Transverse colon (tissue), 4 donors: ENCODE results near the gene XXYLT1. TPM values are rescaled to one million over a fixed set of nuclear protein-coding genes. Genes with fewer than 3 reads are reported as not detected.
A peak's percentile ranks its signal among the peaks of the same experiment; 100 is the strongest.

ENCODE experiments used
- DNase-seq: peaks from one replicate; pipeline ENCODE4 v3.0.0-alpha.2; 2019
- H3K27ac ChIP-seq, 4 donors: fragments of 200-600 bp; sonication (generic); 2 replicates each; pipeline ENCODE4 v1.5.1; 2016 to 2018; ENCODE audit warnings: inconsistent platforms in 4 of 4
- H3K27me3 ChIP-seq: fragments of 200-600 bp; sonication (generic); 2 replicates; pipeline ENCODE4 v1.5.1; 2017; ENCODE audit warnings: inconsistent platforms
- H3K36me3 ChIP-seq, 4 donors: fragments of 200-600 bp; sonication (generic); 2 replicates each; pipeline ENCODE4 v1.5.1; 2017 to 2019; ENCODE audit warnings: inconsistent platforms in 4 of 4
- H3K4me1 ChIP-seq, 4 donors: fragments of 200-600 bp; sonication (generic); 2 replicates each; pipeline ENCODE4 v1.5.1; 2017 to 2020; ENCODE audit warnings: inconsistent platforms in 4 of 4
- H3K4me3 ChIP-seq, 4 donors: fragments of 200-600 bp; sonication (generic); 1 replicate in 1 of 4; 2 replicates in 3 of 4; pipeline versions ENCODE4 v1.5.1 to v1.6.1; 2017 to 2019; ENCODE audit warnings: inconsistent platforms in 4 of 4
- H3K9me3 ChIP-seq, 2 donors: fragments of 200-600 bp; sonication (generic); 2 replicates each; pipeline ENCODE4 v1.5.1; 2017 to 2019; ENCODE audit warnings: inconsistent platforms in 2 of 2
- CTCF ChIP-seq, 5 experiments: fragments of 200-600 bp in 3 of 5; fragments of 450-650 bp in 2 of 5; sonication (generic) in 3 of 5; IDR thresholded peaks; 1 replicate in 2 of 5; 2 replicates in 3 of 5; pipeline ENCODE4 v1.5.1; 2016 to 2017; ENCODE audit warnings: antibody characterized with exemption in 5 of 5, inconsistent platforms in 3 of 5, mild to moderate bottlenecking in 2 of 5, moderate library complexity in 1 of 5
- EP300 ChIP-seq: sonication (generic); formaldehyde crosslinking; IDR thresholded peaks from one replicate; pipeline ENCODE4 v1.6.1; 2017; ENCODE audit warnings: antibody characterized with exemption, low read depth
- POLR2A ChIP-seq: fragments of 450-650 bp; IDR thresholded peaks from one replicate; pipeline ENCODE4 v1.6.1; 2016; ENCODE audit warnings: antibody characterized with exemption, mild to moderate bottlenecking, moderate library complexity
- POLR2AphosphoS5 ChIP-seq, 3 donors: sonication (generic); formaldehyde crosslinking; IDR thresholded peaks; one replicate each; pipeline ENCODE4 v1.6.1; 2016; ENCODE audit warnings: antibody characterized with exemption in 3 of 3
- WGBS, 2 donors: methylation state at CpG; one replicate each; pipeline ENCODE4 v1.1.5; 2018; ENCODE audit warnings: low coverage in 1 of 2; 5-methylcytosine and 5-hydroxymethylcytosine counted together
- in situ Hi-C, 4 donors: fragments of 200-750 bp; cut with MboI; loops; one replicate each; pipeline versions ENCODE4 v1.15.0 to v1.15.1; 2017; ENCODE audit warnings: low sequenced_read_pairs in 3 of 4, low pct_ligation_motif_present in 1 of 4, low pct_unique_long_range_greater_than_20kb in 1 of 4
- intact Hi-C: fragments of 100-400 bp; cut with DNase I; formaldehyde crosslinking; loops from one replicate; pipeline ENCODE4 v1.15.1; 2023; ENCODE audit warnings: low total_unique reads
- total RNA-seq, 4 donors: library from RNA; depleted of rRNA; stranded (reverse); fragments of >200 nt; gene quantifications; one replicate each; pipeline ENCODE4 v1.1.0, GENCODE V29; 2016

Gene XXYLT1
- total RNA-seq, 4 donors from 2014 or later, result 3.0 to 10.0 (median 5.9) TPM

- intact Hi-C loops, result no loop called here
- Histone ChIP-seq H3K4me3 (no peak overlapping the region), H3K27me3 (no peaks in the 10 kb centered on the region), H3K4me1 (no peaks in the 10 kb centered on the region), H3K27ac (no peak overlapping the region), H3K36me3 (no peaks in the 10 kb centered on the region), H3K9me3 (no peaks in the 10 kb centered on the region)
- no peak for DNase-seq
- in situ Hi-C loops, result loop anchor here in 1 of 4 donors (10.0 kb wide), 1 partner anchor 438 kb away; the partner anchor contains the start of gene LSG1
- WGBS, 2 donors, result 90% methylated on average over 22 of the region's 22 CpGs; no CpG with 5 or more reads in 1 of the 2 donors
- TF ChIP-seq CTCF (IDR thresholded peaks at IDR 0.05) (no peak), POLR2AphosphoS5 (IDR thresholded peaks at IDR 0.05) (no peak), POLR2A (no peak)
Measured at GRCh38 chr3:195112361-195112791, 158.6 kb downstream of the XXYLT1 start.

GRCh38 chr3:195111766-195112165, 159.2 kb downstream of the XXYLT1 start:
- DNase-seq, result no peak
- intact Hi-C loops, result no loop called here
- 89 to 95% methylated on average over 9 of the region's 9 CpGs for WGBS, 2 donors
- Histone ChIP-seq H3K27me3 (no peaks in the 10 kb centered on the region), H3K27ac (peak overlapping the region in 1 of 4 donors; percentile 14), H3K36me3 (no peaks in the 10 kb centered on the region), H3K4me1 (peaks cover 0 to 1% (median under 1%) of the 10 kb centered on the region in 4 donors), H3K4me3 (no peak overlapping the region), H3K9me3 (no peaks in the 10 kb centered on the region)
- in situ Hi-C loops, result loop anchor here in 1 of 4 donors (10.0 kb wide), 1 partner anchor 437 kb away; the partner anchor contains the start of gene LSG1
- no peak for TF ChIP-seq POLR2AphosphoS5 (IDR thresholded peaks at IDR 0.05)
- no peak for TF ChIP-seq CTCF (IDR thresholded peaks at IDR 0.05)
- no peak for TF ChIP-seq POLR2A
- TF ChIP-seq EP300, result no peak

GRCh38 chr3:195111319-195111705, 159.6 kb downstream of the XXYLT1 start:
- peak overlapping the region in 3 of 4 donors; percentile 14 to 46 (median 27) for H3K27ac ChIP-seq
- H3K27me3 ChIP-seq, result no peaks in the 10 kb centered on the region
- in situ Hi-C loops (loop anchor here in 1 of 4 donors (10.0 kb wide), 1 partner anchor 437 kb away; the partner anchor contains the start of gene LSG1), intact Hi-C loops (no loop called here)
- TF ChIP-seq POLR2AphosphoS5 (IDR thresholded peaks at IDR 0.05), result no peak
- no peak for TF ChIP-seq CTCF (IDR thresholded peaks at IDR 0.05)
- TF ChIP-seq POLR2A, result no peak
- no peak for TF ChIP-seq EP300
- H3K4me1 ChIP-seq, result peaks cover 0 to 6% (median 3%) of the 10 kb centered on the region in 4 donors
- no peak for DNase-seq
- H3K36me3 ChIP-seq, result no peaks in the 10 kb centered on the region
- 67 to 81% methylated on average over 2 to 9 of the region's 9 CpGs for WGBS, 2 donors
- no peak overlapping the region for H3K4me3 ChIP-seq
- H3K9me3 ChIP-seq, result no peaks in the 10 kb centered on the region

- WGBS, 2 donors, result 60 to 66% methylated on average over 7 to 14 of the region's 14 CpGs
- Histone ChIP-seq H3K27me3 (no peaks in the 10 kb centered on the region), H3K4me3 (no peak overlapping the region), H3K4me1 (peaks cover 0 to 8% (median 3%) of the 10 kb centered on the region in 4 donors), H3K9me3 (no peaks in the 10 kb centered on the region), H3K36me3 (no peaks in the 10 kb centered on the region), H3K27ac (peak overlapping the region in 3 of 4 donors; percentile 14 to 46 (median 27))
- TF ChIP-seq POLR2AphosphoS5 (IDR thresholded peaks at IDR 0.05), result peak in 1 of 3 donors; percentile 31
- TF ChIP-seq POLR2A, result no peak
- intact Hi-C loops (no loop called here), in situ Hi-C loops (loop anchor here in 1 of 4 donors (10.0 kb wide), 1 partner anchor 436 kb away; the partner anchor contains the start of gene LSG1)
- no peak for DNase-seq
Measured at GRCh38 chr3:195110647-195111318, 160.2 kb downstream of the XXYLT1 start.
